DMS79 treated with DMSO at 0.1 percent for 48 hours (cell line): ENCODE data around the gene YBEY.
A peak's percentile ranks its signal among the peaks of the same experiment; 100 is the strongest.
"Not testable (repeated sequence)": the region's sequence is repeated elsewhere in the genome, so short reads cannot be mapped to it uniquely, and the experiment has no call there.

Source experiments
- DNase-seq: peaks from one replicate; lab custom pipeline; 2025; lab: John Stamatoyannopoulos, UW

The YBEY gene

DNA sequence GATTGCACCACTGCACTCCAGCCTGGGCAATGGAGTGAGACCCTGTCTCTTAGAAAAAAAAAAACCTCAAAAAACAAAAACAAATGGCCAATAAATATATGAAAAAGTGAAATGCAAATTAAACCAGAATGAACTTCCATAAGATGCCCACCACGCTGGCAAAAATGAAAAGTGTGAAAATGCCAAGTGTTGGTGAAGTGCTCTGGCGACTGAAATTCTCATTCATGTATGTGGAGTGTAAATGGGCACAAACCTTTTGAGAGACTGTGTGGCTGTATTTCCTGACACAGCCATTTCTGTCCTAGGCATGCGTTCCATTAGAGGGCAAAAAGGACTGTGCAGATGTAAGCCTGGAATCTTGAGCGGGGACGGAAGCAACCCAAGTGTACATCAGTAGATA is 18.3 kb downstream of the YBEY start:
- no peak for DNase-seq

- DNase-seq = no peak
Measured at GRCh38 chr21:46304955-46305354, 18.8 kb downstream of the YBEY start.

- DNase-seq = no peak
Measured at GRCh38 chr21:46307625-46308024, 21.5 kb downstream of the YBEY start.

- no peak for DNase-seq
Measured at GRCh38 chr21:46308431-46308830, 22.3 kb downstream of the YBEY start.

GRCh38 chr21:46310260-46310659 is 24.1 kb downstream of the YBEY start:
- DNase-seq = not testable (repeated sequence)

GRCh38 chr21:46311568-46311967 is 25.4 kb downstream of the YBEY start:
- no peak for DNase-seq

GRCh38 chr21:46312949-46313348 is 26.8 kb downstream of the YBEY start:
- no peak for DNase-seq

GRCh38 chr21:46314441-46315020 is 28.4 kb downstream of the YBEY start:
- DNase-seq = no peak

- DNase-seq = no peak
Measured at GRCh38 chr21:46316708-46317324, 30.7 kb downstream of the YBEY start.

- DNase-seq = peak; percentile 41
Measured at GRCh38 chr21:46317710-46318463, 31.7 kb downstream of the YBEY start.

GRCh38 chr21:46318464-46318845 is 32.3 kb downstream of the YBEY start:
- no peak for DNase-seq

DNA sequence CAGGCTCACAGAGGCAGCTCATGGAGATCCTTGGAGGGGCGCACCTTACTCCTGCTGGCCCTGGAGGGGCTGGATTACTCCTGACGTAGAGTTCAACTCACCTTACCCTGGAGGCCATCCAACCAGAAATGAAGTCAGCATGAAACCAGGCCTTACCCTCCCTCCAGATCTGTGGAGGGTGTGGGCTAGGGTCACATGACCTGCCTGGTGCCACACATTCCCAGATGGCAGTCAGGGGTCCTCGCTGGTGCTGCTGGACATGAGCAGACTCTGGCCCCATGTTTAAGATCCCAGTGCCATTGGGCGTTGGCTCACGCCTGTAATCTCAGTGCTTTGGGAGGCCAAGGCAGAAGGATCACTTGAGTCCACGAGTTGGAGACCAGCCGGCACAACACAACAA is 33.0 kb downstream of the YBEY start:
- DNase-seq = no peak

- no peak for DNase-seq
Measured at GRCh38 chr21:46320331-46320801, 34.2 kb downstream of the YBEY start.

DNA sequence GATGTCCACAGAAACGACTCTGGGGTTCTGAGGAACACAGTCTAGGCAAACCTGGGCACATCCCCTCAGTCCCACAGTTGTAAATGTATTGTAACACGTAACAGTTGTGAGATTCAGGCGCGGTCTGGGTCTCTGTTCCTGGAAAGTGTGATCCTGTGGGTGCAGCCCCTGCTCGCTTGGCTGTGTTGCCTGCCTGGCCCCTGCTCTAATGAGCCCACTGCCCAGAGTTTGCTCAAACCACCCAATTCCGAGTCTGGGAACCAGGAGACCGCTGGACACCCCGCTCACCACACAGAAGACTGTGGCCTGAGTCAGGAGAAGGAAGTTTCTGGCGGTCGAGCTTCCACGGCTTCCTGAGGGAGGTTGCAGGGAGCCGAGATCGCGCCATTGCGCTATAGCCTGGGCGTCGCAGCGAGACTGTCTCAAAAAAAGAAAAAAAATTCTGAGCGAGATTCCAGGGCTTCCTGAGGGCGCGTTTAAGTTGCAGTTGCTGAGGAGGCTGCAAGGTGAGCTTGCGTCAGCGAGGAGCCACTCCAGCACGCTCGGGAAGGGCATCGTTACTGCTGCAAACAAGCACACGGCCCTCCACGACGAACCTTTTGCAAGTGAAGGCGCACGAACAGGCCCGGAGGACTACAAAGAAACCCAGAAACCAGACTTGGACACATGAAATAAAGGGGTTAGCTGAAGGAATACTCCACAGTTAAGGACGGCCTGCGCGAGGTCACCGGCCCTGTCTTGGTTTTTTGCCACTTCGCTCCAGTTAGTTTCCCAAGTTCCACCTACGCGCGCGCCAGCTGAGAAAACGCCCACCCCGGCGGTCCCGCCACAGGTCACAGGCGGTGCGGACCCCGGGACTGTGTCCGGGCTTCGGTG is 36.4 kb downstream of the YBEY start:
- peak; percentile 10 for DNase-seq

GRCh38 chr21:46323227-46323709 is 37.1 kb downstream of the YBEY start:
- DNase-seq = no peak

- peak; percentile 88 for DNase-seq
Measured at GRCh38 chr21:46323710-46324389, 37.7 kb downstream of the YBEY start, which contains the start of the genes C21orf58 and PCNT. TSS of gene C21orf58 (minus strand) at chr21:46323870. CDS start at chr21:46322738, 1,132 bp downstream. TSS of gene PCNT (plus strand) at chr21:46324156. CDS start at chr21:46324229, 73 bp downstream.

- DNase-seq = peak; percentile 59
Measured at GRCh38 chr21:46324390-46325072, 38.4 kb downstream of the YBEY start.

DNA sequence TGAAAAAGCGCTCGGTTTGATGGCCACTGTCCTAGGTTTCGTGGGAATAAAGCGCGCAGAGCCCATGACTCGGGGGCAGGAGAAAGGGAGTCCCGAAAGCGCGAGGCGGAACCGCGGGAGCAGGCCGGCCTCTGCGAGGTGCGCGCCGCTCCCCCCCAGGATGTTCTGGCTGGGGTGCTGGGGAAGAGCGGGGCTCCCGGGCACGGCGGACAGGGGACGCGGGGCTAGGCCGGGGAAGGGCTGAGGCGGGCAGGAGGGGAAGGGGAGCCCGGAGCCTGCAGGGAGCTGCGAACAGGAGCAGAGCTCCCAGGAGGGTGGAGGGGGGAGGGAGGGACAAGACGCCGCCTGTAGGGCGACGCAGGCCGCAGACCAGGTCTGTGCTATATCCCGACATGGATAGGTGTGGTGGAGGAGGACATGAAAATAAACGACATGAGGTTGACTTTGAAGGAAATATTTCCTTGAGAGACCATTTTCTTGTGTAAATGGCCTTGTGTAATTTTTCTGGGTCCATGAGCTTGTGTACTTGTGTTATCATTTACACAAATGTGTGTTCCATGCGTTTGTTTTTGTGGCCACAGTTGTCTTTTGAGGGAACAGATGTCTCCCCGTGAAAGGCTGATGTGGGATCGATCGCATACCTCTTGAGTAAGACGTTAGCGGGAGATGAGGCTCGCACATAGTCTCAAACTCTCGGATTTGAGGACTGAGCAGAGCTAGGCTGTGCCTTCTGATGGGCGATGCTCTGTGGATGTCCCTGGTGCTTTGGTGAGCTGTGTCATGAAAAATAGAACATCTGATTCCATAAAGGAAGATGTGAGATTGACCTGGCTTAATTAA is 39.2 kb downstream of the YBEY start:
- peak; percentile 27 for DNase-seq

GRCh38 chr21:46326110-46326703 is 40.1 kb downstream of the YBEY start:
- no peak for DNase-seq
